8988T (cell line): ENCODE measurements around the gene FOXK2.

Experiments used
- DNase-seq: peaks from one replicate; pipeline ENCODE4 v3.0.0; 2011

Gene FOXK2

GRCh38 chr17:82518826-82519810 is at the start of gene FOXK2:
Gene FOXK2, plus strand, starts transcription at chr17:82519732. Its CDS starts 157 bp downstream, at chr17:82519889.
- peak; percentile 93 for DNase-seq

- DNase-seq: no peak
Measured at GRCh38 chr17:82470065-82470464, 49.5 kb upstream of the FOXK2 start.

- no peak for DNase-seq
Measured at GRCh38 chr17:82474223-82475010, 45.1 kb upstream of the FOXK2 start.

- DNase-seq: no peak
Measured at GRCh38 chr17:82475458-82475857, 44.1 kb upstream of the FOXK2 start.

GRCh38 chr17:82477934-82478333 is 41.6 kb upstream of the FOXK2 start:
- DNase-seq: no peak

- no peak for DNase-seq
Measured at GRCh38 chr17:82479602-82480001, 39.9 kb upstream of the FOXK2 start.

GRCh38 chr17:82480318-82480717 is 39.2 kb upstream of the FOXK2 start:
- DNase-seq: no peak

GRCh38 chr17:82483204-82483660 is 36.3 kb upstream of the FOXK2 start:
- no peak for DNase-seq

GRCh38 chr17:82483836-82484235 is 35.7 kb upstream of the FOXK2 start:
- DNase-seq: no peak

- no peak for DNase-seq
Measured at GRCh38 chr17:82486231-82487094, 33.1 kb upstream of the FOXK2 start.

- DNase-seq: no peak
Measured at GRCh38 chr17:82487910-82488309, 31.6 kb upstream of the FOXK2 start.

GRCh38 chr17:82489117-82489516 is 30.4 kb upstream of the FOXK2 start:
- DNase-seq: no peak

GRCh38 chr17:82489851-82490511 is 29.6 kb upstream of the FOXK2 start:
- no peak for DNase-seq

GRCh38 chr17:82490512-82491195 is 28.9 kb upstream of the FOXK2 start:
- DNase-seq: no peak

- DNase-seq: no peak
Measured at GRCh38 chr17:82491196-82491530, 28.4 kb upstream of the FOXK2 start.

GRCh38 chr17:82491533-82491932 is 28.0 kb upstream of the FOXK2 start:
- no peak for DNase-seq

GRCh38 chr17:82492643-82493225 is 26.8 kb upstream of the FOXK2 start:
- no peak for DNase-seq

- no peak for DNase-seq
Measured at GRCh38 chr17:82493226-82493781, 26.2 kb upstream of the FOXK2 start.

- peak; percentile 83 for DNase-seq
Measured at GRCh38 chr17:82494236-82495055, 25.1 kb upstream of the FOXK2 start.
